Osteocyte (in vitro differentiated cells): ENCODE data around the gene TSSK2. TPM values are rescaled to one million over a fixed set of nuclear protein-coding genes. Genes with fewer than 3 reads are reported as not detected.

ENCODE experiments used
- DNase-seq: peaks from one replicate; pipeline ENCODE4 v3.0.0; 2021; ENCODE audit warnings: mixed read lengths; ENCODE audit not compliant: unreplicated experiment; ENCODE audit errors: extremely low spot score
- H3K27ac Mint-ChIP-seq: one replicate; pipeline ENCODE4 v1.8.0; 2021; ENCODE audit warnings: mild to moderate bottlenecking, mixed read lengths; ENCODE audit not compliant: unreplicated experiment
- H3K27me3 Mint-ChIP-seq: one replicate; pipeline ENCODE4 v1.8.0; 2021; ENCODE audit warnings: mixed read lengths; ENCODE audit not compliant: unreplicated experiment
- H3K36me3 Mint-ChIP-seq: one replicate; pipeline ENCODE4 v1.8.0; 2021; ENCODE audit warnings: mixed read lengths; ENCODE audit not compliant: unreplicated experiment
- H3K4me1 Mint-ChIP-seq: one replicate; pipeline ENCODE4 v1.8.0; 2021; ENCODE audit warnings: mixed read lengths; ENCODE audit not compliant: unreplicated experiment
- H3K4me3 Mint-ChIP-seq: one replicate; pipeline ENCODE4 v1.8.0; 2021; ENCODE audit warnings: mild to moderate bottlenecking, moderate library complexity, mixed read lengths; ENCODE audit not compliant: unreplicated experiment
- H3K9me3 Mint-ChIP-seq: one replicate; pipeline ENCODE4 v1.8.0; 2021; ENCODE audit warnings: mixed read lengths; ENCODE audit not compliant: unreplicated experiment
- CTCF ChIP-seq: fragments of 200-600 bp; sonication (generic); IDR thresholded peaks from 2 replicates; pipeline ENCODE4 v1.5.0; 2021; ENCODE audit warnings: antibody characterized with exemption, mild to moderate bottlenecking, moderate library complexity
- total RNA-seq: library from RNA; stranded (reverse); gene quantifications from 2 replicates; pipeline ENCODE4 v1.2.1, GENCODE V29; 2021

Gene TSSK2
- total RNA-seq, 1 donor from 2014 or later: not detected

- Mint-ChIP-seq H3K36me3 (peaks cover 13% of the 10 kb centered on the region), H3K4me3 (no peak overlapping the region), H3K9me3 (no peaks in the 10 kb centered on the region), H3K27me3 (no peaks in the 10 kb centered on the region), H3K4me1 (peaks cover 25% of the 10 kb centered on the region), H3K27ac (peak overlapping the region; percentile 69)
- DNase-seq: no peak
- TF ChIP-seq CTCF: peak; percentile 62
Measured at GRCh38 chr22:19085233-19085718, 45.8 kb upstream of the TSSK2 start.

GRCh38 chr22:19086417-19086816, 44.7 kb upstream of the TSSK2 start:
- no peak for TF ChIP-seq CTCF
- Mint-ChIP-seq H3K4me1 (peaks cover 25% of the 10 kb centered on the region), H3K27ac (peak overlapping the region; percentile 54), H3K36me3 (peaks cover 8% of the 10 kb centered on the region), H3K27me3 (no peaks in the 10 kb centered on the region), H3K9me3 (no peaks in the 10 kb centered on the region), H3K4me3 (no peak overlapping the region)
- DNase-seq: no peak

- no peak for TF ChIP-seq CTCF
- DNase-seq: no peak
- no peaks in the 10 kb centered on the region for H3K9me3 Mint-ChIP-seq
- H3K4me3 Mint-ChIP-seq: no peak overlapping the region
- H3K27me3 Mint-ChIP-seq: no peaks in the 10 kb centered on the region
- peaks cover 8% of the 10 kb centered on the region for H3K36me3 Mint-ChIP-seq
- peaks cover 25% of the 10 kb centered on the region for H3K4me1 Mint-ChIP-seq
- peak overlapping the region; percentile 52 for H3K27ac Mint-ChIP-seq
Measured at GRCh38 chr22:19086896-19087295, 44.2 kb upstream of the TSSK2 start.

- Mint-ChIP-seq H3K27me3 (no peaks in the 10 kb centered on the region), H3K36me3 (peaks cover 8% of the 10 kb centered on the region), H3K27ac (no peak overlapping the region), H3K4me1 (peaks cover 23% of the 10 kb centered on the region), H3K4me3 (no peak overlapping the region), H3K9me3 (no peaks in the 10 kb centered on the region)
- TF ChIP-seq CTCF: no peak
- no peak for DNase-seq
Measured at GRCh38 chr22:19088866-19089595, 42.1 kb upstream of the TSSK2 start.

- Mint-ChIP-seq H3K9me3 (no peaks in the 10 kb centered on the region), H3K4me3 (no peak overlapping the region), H3K4me1 (peaks cover 20% of the 10 kb centered on the region), H3K27ac (no peak overlapping the region), H3K36me3 (peaks cover 8% of the 10 kb centered on the region), H3K27me3 (no peaks in the 10 kb centered on the region)
- no peak for DNase-seq
- TF ChIP-seq CTCF: no peak
Measured at GRCh38 chr22:19090183-19090582, 40.9 kb upstream of the TSSK2 start.
